Fibroblast of lung (primary cell): ENCODE measurements around the gene PLA2G4B. TPM values are rescaled to one million over a fixed set of nuclear protein-coding genes. Genes with fewer than 3 reads are reported as not detected.
A peak's percentile ranks its signal among the peaks of the same experiment; 100 is the strongest.

Experiments
- DNase-seq, 2 donors: peaks; one replicate each; pipeline versions ENCODE4 v3.0.0 to v3.0.0-alpha.2; 2010; ENCODE audit warnings: low read depth in 2 of 2
- H2AFZ ChIP-seq: 2 replicates; pipeline ENCODE4 v1.5.1; 2012; ENCODE audit warnings: low read length, control low read depth, inconsistent platforms
- H3K27ac ChIP-seq: 2 replicates; pipeline ENCODE4 v1.5.1; 2011; ENCODE audit warnings: low read length, control low read depth; ENCODE audit not compliant: insufficient read depth
- H3K27me3 ChIP-seq: 2 replicates; pipeline ENCODE4 v1.5.1; 2011; ENCODE audit warnings: mild to moderate bottlenecking, low read length; ENCODE audit not compliant: control insufficient read depth, insufficient read depth
- H3K36me3 ChIP-seq: 2 replicates; pipeline ENCODE4 v1.5.1; 2011; ENCODE audit warnings: low read length; ENCODE audit not compliant: control insufficient read depth, insufficient read depth
- H3K4me1 ChIP-seq: 2 replicates; pipeline ENCODE4 v1.5.1; 2011; ENCODE audit warnings: low read length; ENCODE audit not compliant: control insufficient read depth, insufficient read depth; ENCODE audit errors: extremely low read depth
- H3K4me2 ChIP-seq: 2 replicates; pipeline ENCODE4 v1.5.1; 2011; ENCODE audit warnings: low read length, control low read depth; ENCODE audit not compliant: insufficient read depth; ENCODE audit errors: extremely low read depth
- H3K4me3 ChIP-seq, 4 experiments: fragments of 200-600 bp in 1 of 4; sonication (generic) in 1 of 4; replicated peaks in 1 of 4; 2 replicates each; pipeline ENCODE4 v1.5.1; 2011 to 2016; ENCODE audit warnings: low read length in 4 of 4, low read depth in 3 of 4, mild to moderate bottlenecking in 3 of 4, control low read depth in 2 of 4, inconsistent platforms in 1 of 4, mixed read lengths in 1 of 4; ENCODE audit not compliant: insufficient read depth in 1 of 4; ENCODE audit errors: control extremely low read depth in 1 of 4
- H3K79me2 ChIP-seq: 2 replicates; pipeline ENCODE4 v1.5.1; 2012; ENCODE audit warnings: mild to moderate bottlenecking, low read length, inconsistent platforms; ENCODE audit not compliant: control insufficient read depth, insufficient read depth
- H3K9ac ChIP-seq: 2 replicates; pipeline ENCODE4 v1.5.1; 2011; ENCODE audit warnings: mild to moderate bottlenecking, low read length, control low read depth; ENCODE audit not compliant: insufficient read depth
- H3K9me3 ChIP-seq: 2 replicates; pipeline ENCODE4 v1.5.1; 2012; ENCODE audit warnings: low read depth, low read length; ENCODE audit not compliant: control insufficient read depth, insufficient read depth
- H4K20me1 ChIP-seq: 2 replicates; pipeline ENCODE4 v1.5.1; 2011; ENCODE audit warnings: low read length; ENCODE audit not compliant: control insufficient read depth, insufficient read depth; ENCODE audit errors: extremely low read depth
- EZH2 ChIP-seq: IDR thresholded peaks from 2 replicates; pipeline ENCODE4 v1.5.1; 2012; ENCODE audit warnings: low read length, control low read depth, mild to moderate bottlenecking; ENCODE audit errors: missing control alignments
- polyA plus RNA-seq, 2 donors: library from polyadenylated mRNA; depleted of rRNA in 1 of 2; stranded (reverse) in 1 of 2; unstranded in 1 of 2; fragments of >200 nt; gene quantifications; 2 replicates each; pipeline ENCODE4 v1.2.1, GENCODE V29; 2011 to 2012; ENCODE audit warnings: missing spikeins in 1 of 2
- total RNA-seq: library from RNA; depleted of rRNA; stranded (reverse); fragments of >200 nt; gene quantifications from 2 replicates; pipeline ENCODE4 v1.2.1, GENCODE V29; 2014
- TF ChIP-seq, protein P1 (sequence below), 2 donors: IDR thresholded peaks in 1 of 2; conservative IDR thresholded peaks in 1 of 2; 1 replicate in 1 of 2; 2 replicates in 1 of 2; pipeline ENCODE4 v1.5.1; 2011 to 2012; ENCODE audit warnings: low read length in 2 of 2, control low read depth in 1 of 2, inconsistent platforms in 1 of 2, low read depth in 1 of 2, mild to moderate bottlenecking in 1 of 2

Gene PLA2G4B
- total and polyA plus RNA-seq, 2 donors (not counting 1 experiment from before 2014, with no cell fraction given): 0.99 to 1.2 TPM

DNA sequence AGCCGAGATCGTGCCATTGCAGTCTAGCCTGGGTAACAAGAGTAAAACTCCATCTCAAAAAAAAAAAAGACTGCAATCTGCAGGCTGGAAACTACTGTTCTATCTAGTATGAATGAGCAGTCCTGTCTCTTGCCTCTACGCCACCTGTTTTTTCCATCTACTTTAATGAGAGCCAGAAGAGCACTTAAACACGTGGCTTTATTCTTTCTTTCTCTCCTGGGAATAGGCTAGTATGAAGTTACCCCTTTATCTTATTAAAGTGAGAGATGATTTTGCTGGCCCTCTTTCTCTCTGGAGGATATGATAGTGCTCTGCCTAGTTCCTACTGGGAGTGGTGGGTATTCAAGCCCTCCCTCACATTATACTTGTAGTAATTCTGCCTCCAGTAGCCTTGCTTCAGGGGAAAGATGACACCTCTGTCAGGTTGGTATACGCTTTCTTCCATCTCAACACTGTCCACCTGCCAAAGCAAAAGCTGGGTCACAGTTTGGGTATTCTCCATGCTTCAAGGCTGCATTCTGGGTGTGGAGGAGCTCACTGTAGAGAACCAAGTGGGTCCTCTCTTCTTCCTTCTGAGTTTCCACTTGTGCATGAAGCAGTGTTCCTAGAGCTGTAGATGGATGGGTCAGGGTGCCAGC is 46.5 kb upstream of the PLA2G4B start:
- Histone ChIP-seq H3K4me1 (peaks cover 21% of the 10 kb centered on the region), H3K79me2 (peaks cover 16% of the 10 kb centered on the region), H3K9me3 (no peaks in the 10 kb centered on the region), H3K36me3 (no peaks in the 10 kb centered on the region), H2AFZ (no peak overlapping the region), H3K4me2 (no peak overlapping the region), H4K20me1 (no peaks in the 10 kb centered on the region), H3K27ac (no peak overlapping the region), H3K4me3 (no peak overlapping the region), H3K9ac (no peak overlapping the region), H3K27me3 (no peaks in the 10 kb centered on the region)
- TF ChIP-seq EZH2: no peak
- no peak for DNase-seq

DNA sequence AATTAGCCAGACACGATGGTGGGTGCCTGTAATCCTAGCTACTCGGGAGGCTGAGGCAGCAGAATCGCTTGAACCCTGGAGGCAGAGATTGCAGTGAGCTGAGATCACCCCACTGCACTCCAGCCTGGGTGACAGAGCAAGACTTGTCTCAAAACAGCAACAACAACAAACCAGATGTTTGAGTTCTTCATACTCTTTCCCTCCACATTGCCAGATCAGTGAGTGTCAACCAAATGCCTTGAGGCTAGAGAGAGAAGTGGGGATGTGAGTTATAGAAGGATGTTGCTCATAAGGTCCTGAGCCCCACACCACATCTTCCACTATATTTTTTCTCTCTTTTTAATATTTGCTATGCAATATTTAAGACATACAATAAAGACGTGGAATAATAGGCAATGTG is 44.6 kb upstream of the PLA2G4B start:
- peaks cover 20% of the 10 kb centered on the region for H3K79me2 ChIP-seq
- H3K27me3 ChIP-seq: no peaks in the 10 kb centered on the region
- DNase-seq: no peak
- H3K27ac ChIP-seq: no peak overlapping the region
- no peak overlapping the region for H3K4me2 ChIP-seq
- no peak overlapping the region for H3K9ac ChIP-seq
- no peak overlapping the region for H3K4me3 ChIP-seq
- no peak for TF ChIP-seq EZH2
- TF ChIP-seq, protein P1, sequence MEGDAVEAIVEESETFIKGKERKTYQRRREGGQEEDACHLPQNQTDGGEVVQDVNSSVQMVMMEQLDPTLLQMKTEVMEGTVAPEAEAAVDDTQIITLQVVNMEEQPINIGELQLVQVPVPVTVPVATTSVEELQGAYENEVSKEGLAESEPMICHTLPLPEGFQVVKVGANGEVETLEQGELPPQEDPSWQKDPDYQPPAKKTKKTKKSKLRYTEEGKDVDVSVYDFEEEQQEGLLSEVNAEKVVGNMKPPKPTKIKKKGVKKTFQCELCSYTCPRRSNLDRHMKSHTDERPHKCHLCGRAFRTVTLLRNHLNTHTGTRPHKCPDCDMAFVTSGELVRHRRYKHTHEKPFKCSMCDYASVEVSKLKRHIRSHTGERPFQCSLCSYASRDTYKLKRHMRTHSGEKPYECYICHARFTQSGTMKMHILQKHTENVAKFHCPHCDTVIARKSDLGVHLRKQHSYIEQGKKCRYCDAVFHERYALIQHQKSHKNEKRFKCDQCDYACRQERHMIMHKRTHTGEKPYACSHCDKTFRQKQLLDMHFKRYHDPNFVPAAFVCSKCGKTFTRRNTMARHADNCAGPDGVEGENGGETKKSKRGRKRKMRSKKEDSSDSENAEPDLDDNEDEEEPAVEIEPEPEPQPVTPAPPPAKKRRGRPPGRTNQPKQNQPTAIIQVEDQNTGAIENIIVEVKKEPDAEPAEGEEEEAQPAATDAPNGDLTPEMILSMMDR (conservative IDR thresholded peaks at IDR 0.05 in 1 of 2, IDR thresholded peaks at IDR 0.05 in 1 of 2; ENCODE audit: low read depth in 1 of 2, low read length in 2 of 2): no peak
- H3K9me3 ChIP-seq: no peaks in the 10 kb centered on the region
- H4K20me1 ChIP-seq: no peaks in the 10 kb centered on the region
- no peak overlapping the region for H2AFZ ChIP-seq
- H3K36me3 ChIP-seq: no peaks in the 10 kb centered on the region
- peaks cover 23% of the 10 kb centered on the region for H3K4me1 ChIP-seq

DNA sequence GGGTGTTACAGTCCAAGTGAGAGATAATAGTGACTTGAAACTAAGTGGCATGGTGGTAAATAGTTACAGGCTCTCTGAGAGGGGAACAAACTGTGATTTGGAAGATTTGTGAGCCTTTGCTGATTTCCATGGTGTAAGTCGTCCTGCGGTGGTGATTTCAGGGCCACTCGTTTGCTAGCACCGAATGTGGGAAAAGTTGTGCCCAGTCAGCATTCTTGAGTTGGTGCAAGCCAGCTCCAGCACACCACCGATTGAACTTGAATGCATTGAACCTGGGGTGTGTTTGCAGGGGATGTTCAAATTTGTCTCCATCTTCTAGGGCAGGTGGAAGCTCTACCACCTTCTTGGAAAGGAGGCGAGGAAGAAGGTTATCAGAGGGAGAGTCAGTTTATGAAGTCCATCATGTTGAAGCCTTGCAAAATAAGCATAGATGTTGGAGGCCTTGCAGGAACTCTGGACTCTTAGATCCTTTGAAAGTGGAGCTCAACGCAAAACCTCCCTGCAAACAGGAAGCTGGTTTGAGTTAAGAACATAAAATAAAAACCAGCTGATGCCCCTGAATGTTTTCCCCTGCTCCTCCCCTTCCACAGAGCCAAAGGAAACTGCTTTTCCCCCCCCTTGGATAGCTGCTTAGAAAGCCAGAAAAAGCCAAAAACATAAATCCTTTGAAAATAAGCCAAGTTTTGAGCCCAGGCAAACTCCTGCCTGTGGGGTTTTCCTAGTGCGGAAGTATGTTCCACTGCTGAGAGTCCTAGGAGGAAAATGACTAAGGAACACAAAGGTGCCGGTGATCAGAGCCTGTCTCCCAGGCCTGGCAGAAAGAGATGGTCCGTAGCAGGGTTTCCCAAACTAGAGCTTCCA is 42.4 kb upstream of the PLA2G4B start:
- peaks cover 16% of the 10 kb centered on the region for H3K79me2 ChIP-seq
- H3K9me3 ChIP-seq: no peaks in the 10 kb centered on the region
- H3K4me3 ChIP-seq: peak overlapping the region in 1 of 4 experiments; percentile 13
- TF ChIP-seq EZH2: no peak
- TF ChIP-seq, protein P1 (conservative IDR thresholded peaks at IDR 0.05 in 1 of 2, IDR thresholded peaks at IDR 0.05 in 1 of 2; ENCODE audit: low read depth in 1 of 2, low read length in 2 of 2): no peak
- H4K20me1 ChIP-seq: no peaks in the 10 kb centered on the region
- H2AFZ ChIP-seq: peak overlapping the region; percentile 8
- H3K4me1 ChIP-seq: peaks cover 11% of the 10 kb centered on the region
- peak; percentile 37 to 52 for DNase-seq
- no peaks in the 10 kb centered on the region for H3K36me3 ChIP-seq
- H3K27ac ChIP-seq: peak overlapping the region; percentile 52
- no peak overlapping the region for H3K9ac ChIP-seq
- no peaks in the 10 kb centered on the region for H3K27me3 ChIP-seq
- H3K4me2 ChIP-seq: peak overlapping the region; percentile 77
